Measurements from ENCODE around the gene KCNE5.
"Not testable (repeated sequence)": the region's sequence is repeated elsewhere in the genome, so short reads cannot be mapped to it uniquely, and the experiment has no call there.

The KCNE5 gene

GRCh38 chrX:109624641-109625616, at the start of gene KCNE5:
Gene KCNE5, minus strand, starts transcription at chrX:109625172. Its CDS starts 152 bp downstream, at chrX:109625020.
- peak; percentile 70 for DNase-seq

GRCh38 chrX:109672239-109672638, 47.3 kb upstream of the KCNE5 start:
- no peak for DNase-seq

GRCh38 chrX:109671170-109671569, 46.2 kb upstream of the KCNE5 start:
- DNase-seq = not testable (repeated sequence)

- DNase-seq = no peak
Observed at GRCh38 chrX:109667986-109668385, 43.0 kb upstream of the KCNE5 start.

- DNase-seq = no peak
Observed at GRCh38 chrX:109660435-109661143, 35.6 kb upstream of the KCNE5 start.

GRCh38 chrX:109658391-109658790, 33.4 kb upstream of the KCNE5 start:
- DNase-seq = no peak

- DNase-seq = not testable (repeated sequence)
Observed at GRCh38 chrX:109657364-109657763, 32.4 kb upstream of the KCNE5 start.

GRCh38 chrX:109656774-109657173, 31.8 kb upstream of the KCNE5 start:
- DNase-seq = no peak

GRCh38 chrX:109655502-109656201, 30.7 kb upstream of the KCNE5 start:
- no peak for DNase-seq

- DNase-seq = no peak
Observed at GRCh38 chrX:109654516-109655109, 29.6 kb upstream of the KCNE5 start.

- DNase-seq = not testable (repeated sequence)
Observed at GRCh38 chrX:109644671-109645070, 19.7 kb upstream of the KCNE5 start.

- DNase-seq = no peak
Observed at GRCh38 chrX:109643687-109644086, 18.7 kb upstream of the KCNE5 start.

GRCh38 chrX:109638158-109638557, 13.2 kb upstream of the KCNE5 start:
- DNase-seq = no peak

GRCh38 chrX:109637477-109637876, 12.5 kb upstream of the KCNE5 start:
- not testable (repeated sequence) for DNase-seq

- no peak for DNase-seq
Observed at GRCh38 chrX:109635146-109635545, 10.2 kb upstream of the KCNE5 start.

- DNase-seq = peak; percentile 25
Observed at GRCh38 chrX:109632906-109633504, 8.0 kb upstream of the KCNE5 start.

GRCh38 chrX:109629310-109629709, 4.3 kb upstream of the KCNE5 start:
- no peak for DNase-seq

- no peak for DNase-seq
Observed at GRCh38 chrX:109626637-109627036, 1.7 kb upstream of the KCNE5 start.

GRCh38 chrX:109623997-109624396, 975 bp downstream of the KCNE5 start:
- peak; percentile 49 for DNase-seq

GRCh38 chrX:109622270-109622669, 2.7 kb downstream of the KCNE5 start:
- no peak for DNase-seq

- no peak for DNase-seq
Observed at GRCh38 chrX:109619771-109620170, 5.2 kb downstream of the KCNE5 start.

- DNase-seq = no peak
Observed at GRCh38 chrX:109614951-109615350, 10.0 kb downstream of the KCNE5 start.
